ENCODE measurements around the gene NANS. TPM values are rescaled to one million over a fixed set of nuclear protein-coding genes. Genes with fewer than 3 reads are reported as not detected.

Gene NANS
- total RNA-seq, 4 donors from 2014 or later, result 37.5 to 187 (median 54.8) TPM

DNA sequence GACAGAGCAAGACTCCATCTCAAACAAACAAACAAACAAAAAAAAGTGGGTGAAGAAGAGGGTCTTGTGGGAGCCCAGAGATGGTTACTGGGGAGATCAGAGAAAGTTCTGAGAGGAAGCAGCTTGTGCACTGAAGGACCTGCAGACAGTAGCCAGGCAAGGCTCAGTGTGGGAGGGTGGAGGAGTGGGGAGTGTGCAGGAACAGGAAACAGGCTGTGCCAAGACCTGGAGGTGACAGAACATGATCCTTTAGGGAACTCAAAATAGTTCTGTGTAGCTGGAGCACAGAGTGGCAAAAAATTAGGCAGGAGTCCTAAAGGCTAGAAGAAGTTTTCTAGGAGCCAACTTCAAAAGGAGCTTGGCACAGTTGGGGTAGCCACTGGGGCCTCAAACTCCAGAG is 19.2 kb upstream of the NANS start:
- DNase-seq, result peak in 1 of 2 donors; percentile 43
- no peaks in the 10 kb centered on the region for H3K27me3 ChIP-seq
- intact Hi-C loops (cut with DNase I; ENCODE audit: low total_unique reads), result no loop called here
- H3K4me3 ChIP-seq, result no peak overlapping the region
- H3K4me1 ChIP-seq, result no peaks in the 10 kb centered on the region
- TF ChIP-seq, protein P1, sequence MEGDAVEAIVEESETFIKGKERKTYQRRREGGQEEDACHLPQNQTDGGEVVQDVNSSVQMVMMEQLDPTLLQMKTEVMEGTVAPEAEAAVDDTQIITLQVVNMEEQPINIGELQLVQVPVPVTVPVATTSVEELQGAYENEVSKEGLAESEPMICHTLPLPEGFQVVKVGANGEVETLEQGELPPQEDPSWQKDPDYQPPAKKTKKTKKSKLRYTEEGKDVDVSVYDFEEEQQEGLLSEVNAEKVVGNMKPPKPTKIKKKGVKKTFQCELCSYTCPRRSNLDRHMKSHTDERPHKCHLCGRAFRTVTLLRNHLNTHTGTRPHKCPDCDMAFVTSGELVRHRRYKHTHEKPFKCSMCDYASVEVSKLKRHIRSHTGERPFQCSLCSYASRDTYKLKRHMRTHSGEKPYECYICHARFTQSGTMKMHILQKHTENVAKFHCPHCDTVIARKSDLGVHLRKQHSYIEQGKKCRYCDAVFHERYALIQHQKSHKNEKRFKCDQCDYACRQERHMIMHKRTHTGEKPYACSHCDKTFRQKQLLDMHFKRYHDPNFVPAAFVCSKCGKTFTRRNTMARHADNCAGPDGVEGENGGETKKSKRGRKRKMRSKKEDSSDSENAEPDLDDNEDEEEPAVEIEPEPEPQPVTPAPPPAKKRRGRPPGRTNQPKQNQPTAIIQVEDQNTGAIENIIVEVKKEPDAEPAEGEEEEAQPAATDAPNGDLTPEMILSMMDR (IDR thresholded peaks at IDR 0.05), result no peak
- TF ChIP-seq POLR2A (IDR thresholded peaks at IDR 0.05), result no peak
- no peaks in the 10 kb centered on the region for H3K9me3 ChIP-seq
- no peaks in the 10 kb centered on the region for H3K36me3 ChIP-seq
- peak overlapping the region in 1 of 2 donors; percentile 38 for H3K27ac ChIP-seq

DNA sequence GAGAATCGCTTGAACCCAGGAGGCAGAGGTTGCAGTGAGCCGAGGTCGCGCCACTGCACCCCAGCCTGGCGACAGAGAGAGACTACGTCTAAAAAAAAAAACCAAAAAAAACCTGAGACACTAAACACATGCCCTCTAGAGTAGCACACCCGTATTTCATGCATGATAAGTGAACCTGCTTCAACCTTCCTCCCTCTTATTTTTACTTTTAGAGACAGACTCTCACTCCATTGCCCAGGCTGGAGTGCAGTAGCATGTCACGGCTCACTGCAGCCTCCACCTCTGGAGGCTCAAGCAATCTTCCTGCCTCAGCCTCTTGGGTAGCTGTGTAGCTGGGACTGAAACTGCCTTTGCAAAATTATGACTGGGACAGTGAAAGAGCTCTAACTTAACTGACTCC is 17.6 kb upstream of the NANS start:
- no peaks in the 10 kb centered on the region for H3K9me3 ChIP-seq
- no peak for DNase-seq
- no peaks in the 10 kb centered on the region for H3K27me3 ChIP-seq
- no peak overlapping the region for H3K4me3 ChIP-seq
- no peak for TF ChIP-seq POLR2A (IDR thresholded peaks at IDR 0.05)
- TF ChIP-seq, protein P1 (IDR thresholded peaks at IDR 0.05), result no peak
- H3K36me3 ChIP-seq, result no peaks in the 10 kb centered on the region
- H3K4me1 ChIP-seq, result no peaks in the 10 kb centered on the region
- no peak overlapping the region for H3K27ac ChIP-seq
- intact Hi-C loops (cut with DNase I; ENCODE audit: low total_unique reads), result no loop called here

DNA sequence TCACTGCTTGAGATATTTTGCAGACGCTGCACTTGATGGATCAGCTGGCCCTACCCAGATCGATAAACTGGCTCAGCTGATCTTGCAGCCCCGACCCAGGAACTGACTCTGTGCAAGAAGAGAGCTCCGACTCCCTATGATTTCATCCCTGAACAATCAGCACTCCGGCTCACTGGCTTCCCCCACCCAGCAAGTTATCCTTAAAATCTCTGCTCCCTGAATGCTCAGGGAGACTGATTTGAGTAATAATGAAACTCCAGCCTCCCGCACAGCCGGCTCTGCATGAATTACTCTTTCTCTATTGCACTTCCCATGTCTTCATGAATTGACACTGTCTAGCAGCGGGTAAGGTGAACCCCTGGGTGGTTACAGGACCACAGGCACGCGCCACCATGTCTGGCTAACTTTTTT is 16.9 kb upstream of the NANS start:
- H3K27ac ChIP-seq, result no peak overlapping the region
- no peak for DNase-seq
- TF ChIP-seq POLR2A (IDR thresholded peaks at IDR 0.05), result no peak
- TF ChIP-seq, protein P1 (IDR thresholded peaks at IDR 0.05), result no peak
- intact Hi-C loops (cut with DNase I; ENCODE audit: low total_unique reads), result no loop called here
- H3K27me3 ChIP-seq, result no peaks in the 10 kb centered on the region
- no peaks in the 10 kb centered on the region for H3K36me3 ChIP-seq
- H3K4me3 ChIP-seq, result no peak overlapping the region
- H3K4me1 ChIP-seq, result no peaks in the 10 kb centered on the region
- H3K9me3 ChIP-seq, result no peaks in the 10 kb centered on the region

DNA sequence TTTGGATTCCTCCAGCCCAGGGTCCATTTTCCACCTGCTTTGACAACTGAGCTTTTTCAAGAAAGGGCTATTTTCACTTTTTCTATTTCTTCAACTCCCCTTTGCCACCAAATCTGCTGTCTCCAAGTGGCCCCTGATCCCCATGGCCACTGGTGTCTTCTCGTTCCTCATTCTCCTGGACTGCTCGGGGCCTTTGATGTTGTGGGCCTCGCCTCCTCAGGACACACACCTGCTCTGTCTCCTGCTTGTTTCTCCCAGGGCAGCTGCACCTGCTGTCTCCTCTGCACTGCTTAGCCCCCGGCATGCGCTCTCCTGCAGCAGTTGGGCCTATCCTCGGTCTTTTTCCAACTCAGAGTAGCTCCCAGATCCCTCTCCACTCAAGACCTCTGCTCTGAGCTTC is 16.3 kb upstream of the NANS start:
- Histone ChIP-seq H3K4me3 (no peak overlapping the region), H3K9me3 (no peaks in the 10 kb centered on the region), H3K4me1 (no peaks in the 10 kb centered on the region), H3K27me3 (no peaks in the 10 kb centered on the region), H3K36me3 (no peaks in the 10 kb centered on the region), H3K27ac (no peak overlapping the region)
- TF ChIP-seq, protein P1 (IDR thresholded peaks at IDR 0.05), result no peak
- no peak for TF ChIP-seq POLR2A (IDR thresholded peaks at IDR 0.05)
- DNase-seq, result no peak
- intact Hi-C loops (cut with DNase I; ENCODE audit: low total_unique reads), result no loop called here

DNA sequence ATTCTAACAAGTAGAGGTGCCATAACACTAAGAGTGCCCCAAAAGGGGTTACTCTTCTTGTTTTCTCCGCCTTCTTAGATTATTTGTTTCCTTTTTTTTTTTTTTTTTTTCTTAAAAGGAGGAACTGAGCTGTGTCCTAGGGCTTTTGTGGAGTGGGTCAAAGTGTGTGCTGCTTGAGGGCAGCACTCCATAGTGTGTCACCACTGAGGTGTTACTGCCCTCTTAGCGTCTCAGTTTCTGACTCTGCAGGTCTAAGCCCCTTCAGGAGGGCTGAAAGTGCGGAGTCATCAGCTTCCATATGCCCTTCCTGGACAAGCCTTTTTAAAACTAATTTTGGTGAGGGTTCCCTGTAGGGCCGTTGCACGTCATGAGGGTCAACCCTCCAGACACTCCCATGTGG is 12.6 kb upstream of the NANS start:
- Histone ChIP-seq H3K27ac (no peak overlapping the region), H3K4me3 (no peak overlapping the region), H3K36me3 (no peaks in the 10 kb centered on the region), H3K4me1 (no peaks in the 10 kb centered on the region), H3K9me3 (no peaks in the 10 kb centered on the region), H3K27me3 (no peaks in the 10 kb centered on the region)
- intact Hi-C loops (cut with DNase I; ENCODE audit: low total_unique reads), result no loop called here
- no peak for DNase-seq
- TF ChIP-seq POLR2A (IDR thresholded peaks at IDR 0.05), result no peak
- TF ChIP-seq, protein P1 (IDR thresholded peaks at IDR 0.05), result no peak
